ENCODE data around the gene CNBD2. TPM values are rescaled to one million over a fixed set of nuclear protein-coding genes. Genes with fewer than 3 reads are reported as not detected.

CNBD2 gene
- total RNA-seq, 1 experiment from 2014 or later, result 3.8 TPM

- no peak for TF ChIP-seq TCF7 (CRISPR knock-in tag; IDR thresholded peaks at IDR 0.05; ENCODE audit: low read depth)
- TF ChIP-seq ZNF416 (CRISPR knock-in tag; IDR thresholded peaks at IDR 0.05), result no peak
- TF ChIP-seq SMAD4 (CRISPR knock-in tag; IDR thresholded peaks at IDR 0.05), result no peak
- TF ChIP-seq TEAD4 (CRISPR knock-in tag; IDR thresholded peaks at IDR 0.05), result no peak
- no peak for TF ChIP-seq TP53 (CRISPR knock-in tag; IDR thresholded peaks at IDR 0.05)
- no peak for TF ChIP-seq ZNF512 (CRISPR knock-in tag; IDR thresholded peaks at IDR 0.05; ENCODE audit: borderline replicate concordance)
- TF ChIP-seq STAT6 (CRISPR knock-in tag; conservative IDR thresholded peaks at IDR 0.05; ENCODE audit: low read depth), result no peak
- no peak for TF ChIP-seq SP1 (CRISPR knock-in tag; conservative IDR thresholded peaks at IDR 0.05)
- TF ChIP-seq ZNF232 (CRISPR knock-in tag; IDR thresholded peaks at IDR 0.05), result no peak
- no peak for TF ChIP-seq JUN (CRISPR knock-in tag; IDR thresholded peaks at IDR 0.05)
- TF ChIP-seq NFATC4 (CRISPR knock-in tag; IDR thresholded peaks at IDR 0.05), result no peak
- no peak for TF ChIP-seq USF1 (CRISPR knock-in tag; IDR thresholded peaks at IDR 0.05)
- no peak for TF ChIP-seq ZNF425 (CRISPR knock-in tag; conservative IDR thresholded peaks at IDR 0.05)
- POLR2A ChIA-PET, result interaction anchor here (0.6 kb wide), 1 partner anchor 309 kb away, joined by 3 read pairs; the partner anchor contains the start of gene RBM39
- H3K27me3 Mint-ChIP-seq (ENCODE audit: low read depth), result no peaks in the 10 kb centered on the region; the same call in 1 of the 2 replicates
- peak overlapping the region; percentile 94 for H3K4me3 Mint-ChIP-seq
- peaks cover 29% of the 10 kb centered on the region for H3K36me3 Mint-ChIP-seq
- CTCF ChIA-PET, result interaction anchor here (0.7 to 2.9 kb wide), 5 partner anchors 14 to 97 kb away, joined by 3 to 17 read pairs (median 4); partner anchors contain the start of gene SCAND1
- ATAC-seq (peak; percentile 53), DNase-seq (ENCODE audit: low spot score) (peak; percentile 20)
- H3K4me1 Mint-ChIP-seq, result peaks cover 36% of the 10 kb centered on the region
- peak overlapping the region; percentile 76 for H3K27ac Mint-ChIP-seq
- no peaks in the 10 kb centered on the region for H3K9me3 Mint-ChIP-seq
Measured at GRCh38 chr20:36051318-36052116, 83.1 kb downstream of the CNBD2 start.

- Mint-ChIP-seq H3K9me3 (no peaks in the 10 kb centered on the region), H3K27me3 (ENCODE audit: low read depth) (no peaks in the 10 kb centered on the region; the same call in 1 of the 2 replicates), H3K4me3 (no peak overlapping the region; the same call in 1 of the 2 replicates), H3K27ac (no peak overlapping the region), H3K4me1 (peaks cover 31% of the 10 kb centered on the region), H3K36me3 (peaks cover 26% of the 10 kb centered on the region)
- ATAC-seq (no peak), DNase-seq (ENCODE audit: low spot score) (no peak)
- ChIA-PET POLR2A (no interaction called here), CTCF (interaction anchor here (0.7 to 2.9 kb wide), 5 partner anchors 12 to 97 kb away, joined by 3 to 17 read pairs (median 3); partner anchors contain the start of gene SCAND1)
- TF ChIP-seq NFATC4 (CRISPR knock-in tag; IDR thresholded peaks at IDR 0.05) (no peak), JAZF1 (CRISPR knock-in tag; IDR thresholded peaks at IDR 0.05) (no peak), CTCF (IDR thresholded peaks at IDR 0.05) (no peak), FOXP4 (CRISPR knock-in tag; IDR thresholded peaks at IDR 0.05) (no peak), SOX15 (CRISPR knock-in tag; IDR thresholded peaks at IDR 0.05) (no peak), ZNF512 (CRISPR knock-in tag; IDR thresholded peaks at IDR 0.05; ENCODE audit: borderline replicate concordance) (no peak), KAT7 (CRISPR knock-in tag; IDR thresholded peaks at IDR 0.05; ENCODE audit: borderline replicate concordance) (no peak), CREB1 (CRISPR knock-in tag; IDR thresholded peaks at IDR 0.05) (no peak), GRHL2 (CRISPR knock-in tag; IDR thresholded peaks at IDR 0.05; ENCODE audit: insufficient replicate concordance, severe bottlenecking) (no peak)
Measured at GRCh38 chr20:36052117-36052513, 83.7 kb downstream of the CNBD2 start.

Measured in WTC11 (cell line).